Nephron (organoid): ENCODE results near the gene EVA1A.

Experiments used
- H3K27ac Mint-ChIP-seq, 3 experiments: 2 replicates each; pipeline ENCODE4 v1.8.0; 2020; ENCODE audit warnings: mixed read lengths in 3 of 3, mild to moderate bottlenecking in 2 of 3, moderate library complexity in 1 of 3
- H3K27me3 Mint-ChIP-seq: 2 replicates; pipeline ENCODE4 v1.8.0; 2021; ENCODE audit warnings: low read depth, mild to moderate bottlenecking, moderate library complexity, mixed read lengths
- H3K36me3 Mint-ChIP-seq: 2 replicates; pipeline ENCODE4 v1.8.0; 2020; ENCODE audit warnings: low read depth, mixed read lengths
- H3K4me1 Mint-ChIP-seq: 2 replicates; pipeline ENCODE4 v1.8.0; 2020; ENCODE audit warnings: mixed read lengths
- H3K4me3 Mint-ChIP-seq, 3 experiments: 2 replicates each; pipeline ENCODE4 v1.8.0; 2020; ENCODE audit warnings: mild to moderate bottlenecking in 3 of 3, mixed read lengths in 3 of 3, moderate library complexity in 2 of 3
- H3K9me3 Mint-ChIP-seq: 2 replicates; pipeline ENCODE4 v1.8.0; 2020; ENCODE audit warnings: mixed read lengths
- CTCF ChIP-seq, 3 experiments: fragments of 200-600 bp; sonication (generic); IDR thresholded peaks; one replicate each; pipeline ENCODE4 v1.5.0; 2021; ENCODE audit warnings: antibody characterized with exemption in 3 of 3; ENCODE audit not compliant: unreplicated experiment in 3 of 3

Gene EVA1A

DNA sequence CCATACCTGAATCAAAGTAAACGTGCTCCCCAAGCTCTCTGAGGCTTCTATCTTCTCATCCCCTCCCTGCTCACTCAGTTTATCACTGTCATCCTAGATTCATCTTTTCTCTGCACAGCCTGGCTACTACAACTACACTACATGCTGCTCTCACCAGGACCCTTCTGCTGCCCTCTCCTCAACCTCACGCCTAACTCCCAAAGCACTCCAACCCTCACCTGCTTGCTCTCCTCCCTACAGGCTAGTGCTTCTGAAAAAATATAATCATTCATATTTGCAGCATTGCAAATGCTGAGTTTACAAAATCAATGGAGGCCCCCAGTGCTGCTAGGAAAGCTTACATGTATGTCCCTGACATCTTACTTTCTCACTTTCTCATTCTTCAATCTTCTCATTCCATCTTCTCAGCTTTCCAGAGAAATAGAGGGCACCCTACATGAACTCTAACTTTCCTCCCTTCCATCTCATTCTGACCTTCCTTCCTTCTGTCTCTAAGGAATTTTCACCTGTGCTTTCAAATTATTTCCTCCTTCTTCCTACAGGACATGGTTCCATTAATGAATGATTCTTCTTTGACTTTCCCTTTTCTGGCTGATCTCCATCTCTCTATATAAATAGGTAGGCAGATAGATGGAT, 36.3 kb downstream of the EVA1A start:
- Mint-ChIP-seq H3K4me1 (no peaks in the 10 kb centered on the region), H3K4me3 (no peak overlapping the region), H3K9me3 (no peaks in the 10 kb centered on the region), H3K27me3 (no peaks in the 10 kb centered on the region), H3K27ac (no peak overlapping the region), H3K36me3 (peaks cover 12% of the 10 kb centered on the region)
- no peak for TF ChIP-seq CTCF (IDR thresholded peaks at IDR 0.05; ENCODE audit: unreplicated experiment in 3 of 3)

GRCh38 chr2:75523313-75524275, 37.1 kb downstream of the EVA1A start:
- H3K27ac Mint-ChIP-seq: no peak overlapping the region
- peaks cover 13% of the 10 kb centered on the region for H3K36me3 Mint-ChIP-seq
- no peak for TF ChIP-seq CTCF (IDR thresholded peaks at IDR 0.05; ENCODE audit: unreplicated experiment in 3 of 3)
- no peaks in the 10 kb centered on the region for H3K4me1 Mint-ChIP-seq
- no peaks in the 10 kb centered on the region for H3K27me3 Mint-ChIP-seq
- no peaks in the 10 kb centered on the region for H3K9me3 Mint-ChIP-seq
- no peak overlapping the region for H3K4me3 Mint-ChIP-seq

- no peak for TF ChIP-seq CTCF (IDR thresholded peaks at IDR 0.05; ENCODE audit: unreplicated experiment in 3 of 3)
- H3K4me1 Mint-ChIP-seq: no peaks in the 10 kb centered on the region
- no peak overlapping the region for H3K4me3 Mint-ChIP-seq
These were observed 38.0 kb downstream of the EVA1A start for GRCh38 chr2:75522543-75523312.

DNA sequence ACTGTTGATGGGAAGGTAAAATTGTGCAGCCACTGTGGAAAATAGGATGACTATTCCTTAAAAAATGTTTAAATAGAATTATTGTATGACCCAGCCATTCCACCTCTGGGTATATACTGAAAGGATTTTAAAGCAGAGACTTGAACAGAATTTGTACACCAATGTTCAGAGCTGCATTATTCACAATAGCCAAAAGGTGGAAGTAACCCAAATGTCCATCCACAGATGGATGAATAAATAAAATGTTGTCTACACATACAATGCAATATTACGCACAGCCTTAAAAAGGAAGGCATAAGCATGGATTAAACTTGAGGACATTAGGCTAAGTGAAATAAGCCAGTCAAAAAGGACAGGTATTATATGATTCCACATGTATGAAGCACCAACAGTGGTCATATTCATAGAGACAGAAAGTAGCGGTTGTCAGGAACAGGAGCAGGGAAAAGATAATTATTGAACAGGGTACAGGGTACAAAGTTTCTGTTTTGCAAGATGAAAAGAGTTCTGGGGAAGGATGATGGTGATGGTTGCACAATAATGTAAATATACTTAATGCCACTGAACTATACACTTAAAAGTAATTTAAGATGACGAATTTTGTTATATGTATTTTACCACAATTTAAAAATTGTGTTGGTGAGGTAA, 39.4 kb downstream of the EVA1A start:
- no peaks in the 10 kb centered on the region for H3K9me3 Mint-ChIP-seq
- peaks cover 10% of the 10 kb centered on the region for H3K4me1 Mint-ChIP-seq
- no peak for TF ChIP-seq CTCF (IDR thresholded peaks at IDR 0.05; ENCODE audit: unreplicated experiment in 3 of 3)
- H3K27me3 Mint-ChIP-seq: no peaks in the 10 kb centered on the region
- H3K4me3 Mint-ChIP-seq: no peak overlapping the region
- H3K36me3 Mint-ChIP-seq: peaks cover 30% of the 10 kb centered on the region
- no peak overlapping the region for H3K27ac Mint-ChIP-seq

More at GRCh38 chr2:75522543-75523312, 38.0 kb downstream of the EVA1A start:
- Mint-ChIP-seq H3K9me3 (no peaks in the 10 kb centered on the region), H3K27me3 (no peaks in the 10 kb centered on the region), H3K36me3 (peaks cover 16% of the 10 kb centered on the region), H3K27ac (no peak overlapping the region)

DNA sequence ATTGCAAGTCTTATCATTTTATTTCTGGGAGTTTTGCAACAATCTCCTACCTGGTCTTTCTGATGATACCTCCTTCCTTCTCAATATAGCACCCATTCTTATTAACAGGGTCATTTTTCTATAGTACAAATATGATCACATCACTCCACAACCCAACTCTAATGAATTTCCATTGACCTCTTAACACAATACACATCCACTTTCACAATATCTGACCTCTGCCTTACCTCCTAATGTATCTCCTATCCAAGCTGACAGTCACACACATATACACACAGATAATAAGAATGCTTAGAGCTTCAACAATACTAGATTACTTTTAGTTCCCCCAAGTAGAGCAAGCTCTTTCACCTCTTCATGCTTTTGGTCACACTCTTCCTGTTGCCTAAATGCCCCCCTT, 40.9 kb downstream of the EVA1A start:
- Mint-ChIP-seq H3K27me3 (no peaks in the 10 kb centered on the region), H3K27ac (no peak overlapping the region), H3K9me3 (no peaks in the 10 kb centered on the region), H3K4me3 (no peak overlapping the region), H3K36me3 (peaks cover 44% of the 10 kb centered on the region), H3K4me1 (peaks cover 10% of the 10 kb centered on the region)
- TF ChIP-seq CTCF (IDR thresholded peaks at IDR 0.05; ENCODE audit: unreplicated experiment in 3 of 3): no peak
